PFSK-1 (cell line): Measurements from ENCODE around the gene PITPNM2.

Experiments
- FOXP2 ChIP-seq: optimal IDR thresholded peaks from 2 replicates; pipeline ENCODE3; 2011; ENCODE audit warnings: borderline replicate concordance, control low read depth, inconsistent platforms; ENCODE audit not compliant: insufficient read depth; ENCODE audit errors: extremely low read length, extremely low read depth
- POLR2AphosphoS5 ChIP-seq: IDR thresholded peaks from 2 replicates; pipeline ENCODE4 v1.6.1; 2012; ENCODE audit warnings: low read depth, mild to moderate bottlenecking, control low read depth, low read length, moderate library complexity
- REST ChIP-seq, 2 experiments: IDR thresholded peaks; 2 replicates each; pipeline versions ENCODE4 v1.6.1 to v1.8.0; 2011 to 2012; ENCODE audit warnings: low read depth in 2 of 2, low read length in 2 of 2, control low read depth in 1 of 2, inconsistent platforms in 1 of 2, mild to moderate bottlenecking in 1 of 2, moderate library complexity in 1 of 2; ENCODE audit not compliant: insufficient read depth in 1 of 2
- SIN3A ChIP-seq: IDR thresholded peaks from 2 replicates; pipeline ENCODE4 v1.6.1; 2012; ENCODE audit warnings: mild to moderate bottlenecking, low read length, moderate library complexity, borderline replicate concordance; ENCODE audit not compliant: insufficient read depth
- TAF1 ChIP-seq: IDR thresholded peaks from 2 replicates; pipeline ENCODE4 v1.6.1; 2012; ENCODE audit warnings: low read length, control low read depth, borderline replicate concordance; ENCODE audit not compliant: insufficient read depth

DNA sequence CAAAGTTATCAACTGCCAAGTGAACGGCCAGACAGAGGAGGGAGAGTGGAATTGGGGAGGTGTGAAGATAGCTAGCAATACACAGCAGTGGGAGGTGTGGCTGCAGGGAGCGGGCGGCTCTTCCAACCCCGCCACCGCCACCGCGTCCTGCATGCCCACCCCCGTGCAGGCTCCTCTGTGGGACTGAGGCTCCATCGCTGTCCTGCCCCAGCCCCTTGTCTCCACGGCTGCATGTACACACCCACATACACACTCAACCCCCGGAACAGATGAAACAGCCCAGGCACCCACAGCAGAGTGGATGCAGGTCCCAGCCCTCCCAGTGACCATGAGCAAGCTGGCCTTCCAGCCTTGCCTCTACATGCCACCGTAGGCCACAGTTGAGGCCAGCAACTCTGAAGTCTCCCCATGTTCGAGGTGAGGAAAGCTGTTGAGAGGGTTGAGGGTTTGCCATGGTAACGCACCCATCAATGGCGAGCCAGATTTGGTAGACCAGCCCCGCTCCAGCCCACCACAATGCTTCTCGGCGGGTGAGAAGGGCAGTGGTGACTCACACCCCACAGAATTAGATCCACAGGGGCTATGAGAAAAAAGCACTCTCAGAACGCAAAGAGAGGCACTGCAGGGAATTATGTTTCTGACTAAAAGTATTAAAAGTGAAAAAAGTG, 39.3 kb downstream of the PITPNM2 start:
- TF ChIP-seq REST (IDR thresholded peaks at IDR 0.05; ENCODE audit: insufficient read depth in 1 of 2, low read depth in 2 of 2, low read length in 2 of 2) (no peak), TAF1 (no peak), POLR2AphosphoS5 (no peak), SIN3A (no peak), FOXP2 (no peak)
